ENCODE results near the gene CD38. TPM values are rescaled to one million over a fixed set of nuclear protein-coding genes. Genes with fewer than 3 reads are reported as not detected.

Gene CD38
- total RNA-seq, 1 experiment from 2014 or later, result 0.07 TPM

DNA sequence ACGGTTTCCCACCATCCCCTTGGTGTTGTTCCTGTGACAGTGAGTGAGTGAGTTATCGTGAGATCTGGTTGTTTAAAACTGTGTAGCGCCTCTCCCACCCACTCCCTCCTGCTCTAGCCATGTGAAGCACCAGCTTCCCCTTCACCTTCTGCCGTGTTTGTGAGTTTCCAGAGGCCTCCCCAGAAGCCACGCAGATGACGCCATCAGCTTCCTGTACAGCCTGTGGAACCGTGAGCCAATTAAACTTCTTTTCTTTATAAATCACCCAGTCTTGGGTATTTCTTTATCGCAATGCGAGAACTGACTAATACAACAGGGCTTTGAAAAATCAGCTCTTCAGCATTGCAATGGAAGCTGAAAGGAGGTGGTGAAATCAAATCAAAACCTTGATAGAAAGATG, 110.4 kb downstream of the CD38 start:
- no peak overlapping the region for H2AFZ ChIP-seq (ENCODE audit: low read length)
- H3K4ac ChIP-seq (ENCODE audit: low read depth, low read length), result no peak overlapping the region
- H3K14ac ChIP-seq (ENCODE audit: insufficient read depth, low read length), result no peak overlapping the region
- no peak overlapping the region for H3K4me3 Mint-ChIP-seq
- H3K23me2 ChIP-seq (ENCODE audit: insufficient read length, low read depth, low read length, poor library complexity, severe bottlenecking), result no peaks in the 10 kb centered on the region
- no peaks in the 10 kb centered on the region for H3K79me1 ChIP-seq (ENCODE audit: insufficient read depth, low read depth, low read length, poor library complexity, severe bottlenecking)
- no peak overlapping the region for H4K8ac ChIP-seq (replicated peaks; ENCODE audit: insufficient read length, low read depth, low read length)
- no peak overlapping the region for H4K5ac ChIP-seq (ENCODE audit: insufficient read length, low read depth, low read length)
- no peaks in the 10 kb centered on the region for H3K36me3 Mint-ChIP-seq (ENCODE audit: insufficient read depth in 1 of 3, low read depth in 3 of 3)
- H3K56ac ChIP-seq (ENCODE audit: insufficient read length, low read depth, low read length), result no peak overlapping the region
- no peaks in the 10 kb centered on the region for H3K9me3 ChIP-seq (ENCODE audit: control insufficient read depth, low read depth, low read length)
- no peak overlapping the region for H4K91ac ChIP-seq (ENCODE audit: insufficient read length, low read depth, low read length)
- H2BK15ac ChIP-seq (ENCODE audit: low read depth, low read length), result no peak overlapping the region
- H2AK5ac ChIP-seq (ENCODE audit: insufficient read length, low read length), result no peak overlapping the region
- peaks cover 10 to 21% of the 10 kb centered on the region in 2 experiments for H3K4me1 Mint-ChIP-seq
- H3K9me3 Mint-ChIP-seq, result no peaks in the 10 kb centered on the region
- H2BK5ac ChIP-seq (ENCODE audit: insufficient read length, low read length), result no peak overlapping the region
- no peaks in the 10 kb centered on the region for H3K79me2 ChIP-seq (ENCODE audit: insufficient read depth, low read length)
- no peak overlapping the region for H3T11ph ChIP-seq (ENCODE audit: low read length)
- H3K27ac Mint-ChIP-seq, result no peak overlapping the region
- WGBS (ENCODE audit: extremely low coverage, insufficient read length, low lambda C conversion rate), result no CpG with 5 or more reads among the region's 9 CpGs
- H3K23ac ChIP-seq (ENCODE audit: insufficient read length, low read depth, low read length), result no peak overlapping the region
- H3K27me3 ChIP-seq (ENCODE audit: insufficient read depth, low read length), result no peaks in the 10 kb centered on the region
- no peak overlapping the region for H3K4me2 ChIP-seq (ENCODE audit: insufficient read depth, insufficient read length, low read length)
- TF ChIP-seq, protein P1, sequence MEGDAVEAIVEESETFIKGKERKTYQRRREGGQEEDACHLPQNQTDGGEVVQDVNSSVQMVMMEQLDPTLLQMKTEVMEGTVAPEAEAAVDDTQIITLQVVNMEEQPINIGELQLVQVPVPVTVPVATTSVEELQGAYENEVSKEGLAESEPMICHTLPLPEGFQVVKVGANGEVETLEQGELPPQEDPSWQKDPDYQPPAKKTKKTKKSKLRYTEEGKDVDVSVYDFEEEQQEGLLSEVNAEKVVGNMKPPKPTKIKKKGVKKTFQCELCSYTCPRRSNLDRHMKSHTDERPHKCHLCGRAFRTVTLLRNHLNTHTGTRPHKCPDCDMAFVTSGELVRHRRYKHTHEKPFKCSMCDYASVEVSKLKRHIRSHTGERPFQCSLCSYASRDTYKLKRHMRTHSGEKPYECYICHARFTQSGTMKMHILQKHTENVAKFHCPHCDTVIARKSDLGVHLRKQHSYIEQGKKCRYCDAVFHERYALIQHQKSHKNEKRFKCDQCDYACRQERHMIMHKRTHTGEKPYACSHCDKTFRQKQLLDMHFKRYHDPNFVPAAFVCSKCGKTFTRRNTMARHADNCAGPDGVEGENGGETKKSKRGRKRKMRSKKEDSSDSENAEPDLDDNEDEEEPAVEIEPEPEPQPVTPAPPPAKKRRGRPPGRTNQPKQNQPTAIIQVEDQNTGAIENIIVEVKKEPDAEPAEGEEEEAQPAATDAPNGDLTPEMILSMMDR (conservative IDR thresholded peaks at IDR 0.05), result no peak
- no peak overlapping the region for H3K27ac ChIP-seq (ENCODE audit: insufficient read length, low read depth, low read length)
- H2BK12ac ChIP-seq (ENCODE audit: insufficient read length, low read depth, low read length), result no peak overlapping the region
- H3K9ac ChIP-seq (ENCODE audit: extremely low read depth, insufficient read length, low read length), result no peak overlapping the region
- H4K20me1 ChIP-seq (ENCODE audit: control insufficient read depth, insufficient read depth, insufficient read length), result no peaks in the 10 kb centered on the region
- no peak for DNase-seq
- H2BK20ac ChIP-seq (ENCODE audit: low read depth, low read length, poor library complexity, severe bottlenecking), result no peak overlapping the region
- no peaks in the 10 kb centered on the region; the same call in 1 of the 2 replicates for H3K4me1 ChIP-seq (ENCODE audit: insufficient read depth, low read length)
- H3K27me3 Mint-ChIP-seq (ENCODE audit: low read depth), result no peaks in the 10 kb centered on the region; the same call in 1 of the 2 replicates
- H2BK120ac ChIP-seq (ENCODE audit: low read depth, low read length, poor library complexity, severe bottlenecking), result no peak overlapping the region
- no peak overlapping the region for H3K18ac ChIP-seq (ENCODE audit: insufficient read length, low read depth, low read length)

Measured in H9 (cell line).